H54 (cell line): ENCODE measurements around the gene USB1.

ENCODE experiments used
- DNase-seq: peaks from one replicate; pipeline ENCODE4 v3.0.0; 2011; ENCODE audit warnings: low spot score, mixed read lengths; ENCODE audit not compliant: insufficient read length
- FAIRE-seq: peaks from 3 replicates; lab custom pipeline; 2011; peaks lifted over from hg19 to GRCh38; lab: Jason Lieb, UNC
- POLR2A ChIP-seq: IDR thresholded peaks from 2 replicates; pipeline ENCODE4 v1.6.1; 2011; ENCODE audit warnings: low read depth, mild to moderate bottlenecking, low read length

The USB1 gene

GRCh38 chr16:58009856-58010416 lies 8.7 kb downstream of the USB1 start:
- TF ChIP-seq POLR2A = no peak
- DNase-seq (no peak), FAIRE-seq (no peak)

- DNase-seq = no peak
- FAIRE-seq = no peak
- no peak for TF ChIP-seq POLR2A
Observed at GRCh38 chr16:58010886-58011285, 9.7 kb downstream of the USB1 start.

GRCh38 chr16:58011652-58012051 lies 10.4 kb downstream of the USB1 start:
- TF ChIP-seq POLR2A = no peak
- DNase-seq = no peak
- FAIRE-seq = no peak

- no peak for FAIRE-seq
- TF ChIP-seq POLR2A = no peak
- DNase-seq = no peak
Observed at GRCh38 chr16:58012481-58012880, 11.3 kb downstream of the USB1 start.

GRCh38 chr16:58013201-58013956 lies 12.2 kb downstream of the USB1 start:
- no peak for TF ChIP-seq POLR2A
- FAIRE-seq (no peak), DNase-seq (no peak)

- TF ChIP-seq POLR2A = no peak
- FAIRE-seq (no peak), DNase-seq (no peak)
Observed at GRCh38 chr16:58016840-58017446, 15.7 kb downstream of the USB1 start.

- DNase-seq (no peak), FAIRE-seq (no peak)
- no peak for TF ChIP-seq POLR2A
Observed at GRCh38 chr16:58018803-58019202, 17.6 kb downstream of the USB1 start.

GRCh38 chr16:58019866-58020538 lies 18.8 kb downstream of the USB1 start:
- TF ChIP-seq POLR2A = no peak
- DNase-seq (no peak), FAIRE-seq (no peak)

- no peak for TF ChIP-seq POLR2A
- FAIRE-seq (no peak), DNase-seq (no peak)
Observed at GRCh38 chr16:58020628-58021521, 19.7 kb downstream of the USB1 start.

- FAIRE-seq = no peak
- DNase-seq = peak; percentile 65
- TF ChIP-seq POLR2A = no peak
Observed at GRCh38 chr16:58021661-58022551, 20.7 kb downstream of the USB1 start.

GRCh38 chr16:58022601-58023371 lies 21.6 kb downstream of the USB1 start:
- no peak for TF ChIP-seq POLR2A
- DNase-seq = peak; percentile 79
- FAIRE-seq = no peak

- DNase-seq = no peak
- no peak for TF ChIP-seq POLR2A
- FAIRE-seq = no peak
Observed at GRCh38 chr16:58024486-58025350, 23.5 kb downstream of the USB1 start.
